ENCODE measurements around the gene MMP23B.

GRCh38 chr1:1671365-1672119, 39.6 kb downstream of the MMP23B start:
- no peak for TF ChIP-seq POLR2A (IDR thresholded peaks at IDR 0.05)
- no peak for TF ChIP-seq CTCF (IDR thresholded peaks at IDR 0.05)

All from Peyer's patch (tissue), 4 donors.